Gastroesophageal sphincter (tissue), 3 donors: Measurements from ENCODE around the gene SPTBN2.

ENCODE experiments used
- CTCF ChIP-seq, 4 experiments: fragments of 200-600 bp in 2 of 4; fragments of 450-650 bp in 2 of 4; sonication (generic) in 1 of 4; IDR thresholded peaks; one replicate each; pipeline ENCODE4 v1.5.1; 2017 to 2019; ENCODE audit warnings: antibody characterized with exemption in 4 of 4, mild to moderate bottlenecking in 2 of 4, moderate library complexity in 2 of 4
- EP300 ChIP-seq: sonication (generic); formaldehyde crosslinking; IDR thresholded peaks from one replicate; pipeline ENCODE4 v1.6.1; 2017; ENCODE audit warnings: antibody characterized with exemption, mild to moderate bottlenecking
- POLR2A ChIP-seq, 2 donors: fragments of 450-650 bp; IDR thresholded peaks; one replicate each; pipeline ENCODE4 v1.6.1; 2017; ENCODE audit warnings: antibody characterized with exemption in 2 of 2, mild to moderate bottlenecking in 2 of 2, moderate library complexity in 1 of 2
- POLR2AphosphoS5 ChIP-seq: sonication (generic); formaldehyde crosslinking; IDR thresholded peaks from one replicate; pipeline ENCODE4 v1.6.1; 2017; ENCODE audit warnings: antibody characterized with exemption

- TF ChIP-seq POLR2A (IDR thresholded peaks at IDR 0.05) (no peak), CTCF (IDR thresholded peaks at IDR 0.05) (no peak), POLR2AphosphoS5 (no peak), EP300 (no peak)
These were observed 75.9 kb downstream of the SPTBN2 start for GRCh38 chr11:66653123-66653522.
